ENCODE results near the gene GRK5. TPM values are rescaled to one million over a fixed set of nuclear protein-coding genes. Genes with fewer than 3 reads are reported as not detected.

Gene GRK5
- total and polyA plus RNA-seq, 9 of the 15 experiments (the other 6 are each of a cell fraction or from before 2014, with no cell fraction given): 0.46 to 0.83 (median 0.67) TPM; not detected in 2

- no peak for TF ChIP-seq NFE2L1 (tag; IDR thresholded peaks at IDR 0.05; ENCODE audit: borderline replicate concordance, low read depth)
- no peak for TF ChIP-seq ARHGAP35 (IDR thresholded peaks at IDR 0.05; ENCODE audit: partially characterized antibody)
- TF ChIP-seq ZNF609 (CRISPR knock-in tag; IDR thresholded peaks at IDR 0.05; ENCODE audit: borderline replicate concordance): no peak
- no peak for TF ChIP-seq SNAPC5 (CRISPR knock-in tag; IDR thresholded peaks at IDR 0.05)
- no peak for TF ChIP-seq MEF2A (IDR thresholded peaks at IDR 0.05; ENCODE audit: control insufficient read depth, low read depth, low read length)
- TF ChIP-seq, protein P1, sequence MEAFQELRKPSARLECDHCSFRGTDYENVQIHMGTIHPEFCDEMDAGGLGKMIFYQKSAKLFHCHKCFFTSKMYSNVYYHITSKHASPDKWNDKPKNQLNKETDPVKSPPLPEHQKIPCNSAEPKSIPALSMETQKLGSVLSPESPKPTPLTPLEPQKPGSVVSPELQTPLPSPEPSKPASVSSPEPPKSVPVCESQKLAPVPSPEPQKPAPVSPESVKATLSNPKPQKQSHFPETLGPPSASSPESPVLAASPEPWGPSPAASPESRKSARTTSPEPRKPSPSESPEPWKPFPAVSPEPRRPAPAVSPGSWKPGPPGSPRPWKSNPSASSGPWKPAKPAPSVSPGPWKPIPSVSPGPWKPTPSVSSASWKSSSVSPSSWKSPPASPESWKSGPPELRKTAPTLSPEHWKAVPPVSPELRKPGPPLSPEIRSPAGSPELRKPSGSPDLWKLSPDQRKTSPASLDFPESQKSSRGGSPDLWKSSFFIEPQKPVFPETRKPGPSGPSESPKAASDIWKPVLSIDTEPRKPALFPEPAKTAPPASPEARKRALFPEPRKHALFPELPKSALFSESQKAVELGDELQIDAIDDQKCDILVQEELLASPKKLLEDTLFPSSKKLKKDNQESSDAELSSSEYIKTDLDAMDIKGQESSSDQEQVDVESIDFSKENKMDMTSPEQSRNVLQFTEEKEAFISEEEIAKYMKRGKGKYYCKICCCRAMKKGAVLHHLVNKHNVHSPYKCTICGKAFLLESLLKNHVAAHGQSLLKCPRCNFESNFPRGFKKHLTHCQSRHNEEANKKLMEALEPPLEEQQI (IDR thresholded peaks at IDR 0.05): no peak
Measured at GRCh38 chr10:119302172-119302571, 94.8 kb downstream of the GRK5 start (continued).

Measured in K562 (cell line).